H9 (cell line): ENCODE results near the gene CHN1. TPM values are rescaled to one million over a fixed set of nuclear protein-coding genes. Genes with fewer than 3 reads are reported as not detected.

Source experiments
- DNase-seq: peaks from one replicate; pipeline ENCODE4 v3.0.0-alpha.2; 2017
- H2AFZ ChIP-seq: one replicate; pipeline ENCODE4 v1.6.1; 2013; ENCODE audit warnings: mild to moderate bottlenecking, low read length, control low read depth, moderate library complexity
- H2AK5ac ChIP-seq: 2 replicates; pipeline ENCODE4 v1.6.1; 2013; ENCODE audit warnings: low read length, control low read depth, mixed read lengths; ENCODE audit not compliant: insufficient read length
- H2BK120ac ChIP-seq: one replicate; pipeline ENCODE4 v1.6.1; 2013; ENCODE audit warnings: low read depth, mild to moderate bottlenecking, low read length, control low read depth, inconsistent platforms; ENCODE audit not compliant: poor library complexity, severe bottlenecking
- H2BK12ac ChIP-seq: 2 replicates; pipeline ENCODE4 v1.6.1; 2013; ENCODE audit warnings: low read length, control low read depth, mixed read lengths, low read depth; ENCODE audit not compliant: insufficient read length
- H2BK15ac ChIP-seq: 2 replicates; pipeline ENCODE4 v1.6.1; 2013; ENCODE audit warnings: low read depth, low read length, control low read depth
- H2BK20ac ChIP-seq: one replicate; pipeline ENCODE4 v1.6.1; 2013; ENCODE audit warnings: low read depth, mild to moderate bottlenecking, low read length, control low read depth, inconsistent platforms; ENCODE audit not compliant: poor library complexity, severe bottlenecking
- H2BK5ac ChIP-seq: 2 replicates; pipeline ENCODE4 v1.6.1; 2013; ENCODE audit warnings: low read length, control low read depth, mixed read lengths; ENCODE audit not compliant: insufficient read length
- H3K14ac ChIP-seq: 2 replicates; pipeline ENCODE4 v1.6.1; 2013; ENCODE audit warnings: low read length, control low read depth; ENCODE audit not compliant: insufficient read depth
- H3K18ac ChIP-seq: 2 replicates; pipeline ENCODE4 v1.6.1; 2013; ENCODE audit warnings: low read depth, mild to moderate bottlenecking, mixed read lengths, low read length, control low read depth; ENCODE audit not compliant: insufficient read length
- H3K23ac ChIP-seq: 2 replicates; pipeline ENCODE4 v1.6.1; 2013; ENCODE audit warnings: low read length, control low read depth, mixed read lengths, low read depth; ENCODE audit not compliant: insufficient read length
- H3K23me2 ChIP-seq: 2 replicates; pipeline ENCODE4 v1.6.1; 2013; ENCODE audit warnings: low read depth, mild to moderate bottlenecking, mixed read lengths, low read length, control low read depth; ENCODE audit not compliant: insufficient read length, poor library complexity, severe bottlenecking
- H3K27ac ChIP-seq: 2 replicates; pipeline ENCODE4 v1.5.1; 2013; ENCODE audit warnings: low read length, control low read depth, mixed read lengths, low read depth; ENCODE audit not compliant: insufficient read length
- H3K27me3 ChIP-seq: 2 replicates; pipeline ENCODE4 v1.6.1; 2013; ENCODE audit warnings: low read length, control low read depth, inconsistent platforms; ENCODE audit not compliant: insufficient read depth
- H3K4ac ChIP-seq: 2 replicates; pipeline ENCODE4 v1.6.1; 2013; ENCODE audit warnings: low read depth, mild to moderate bottlenecking, control low read depth, inconsistent platforms, low read length, moderate library complexity
- H3K4me1 ChIP-seq: 2 replicates; pipeline ENCODE4 v1.6.1; 2013; ENCODE audit warnings: low read length, control low read depth, inconsistent platforms; ENCODE audit not compliant: insufficient read depth
- H3K4me2 ChIP-seq: 2 replicates; pipeline ENCODE4 v1.6.1; 2013; ENCODE audit warnings: low read length, control low read depth, mixed read lengths; ENCODE audit not compliant: insufficient read length, insufficient read depth
- H3K56ac ChIP-seq: 2 replicates; pipeline ENCODE4 v1.6.1; 2013; ENCODE audit warnings: low read depth, mild to moderate bottlenecking, mixed read lengths, low read length, control low read depth; ENCODE audit not compliant: insufficient read length
- H3K79me1 ChIP-seq: 2 replicates; pipeline ENCODE4 v1.6.1; 2013; ENCODE audit warnings: low read depth, mild to moderate bottlenecking, moderate library complexity, low read length, control low read depth, inconsistent platforms; ENCODE audit not compliant: insufficient read depth, poor library complexity, severe bottlenecking
- H3K79me2 ChIP-seq: 2 replicates; pipeline ENCODE4 v1.6.1; 2013; ENCODE audit warnings: low read length, control low read depth, inconsistent platforms; ENCODE audit not compliant: insufficient read depth
- H3K9ac ChIP-seq: 2 replicates; pipeline ENCODE4 v1.6.1; 2013; ENCODE audit warnings: low read length, control low read depth, mixed read lengths; ENCODE audit not compliant: insufficient read length; ENCODE audit errors: extremely low read depth
- H3K9me3 ChIP-seq: one replicate; pipeline ENCODE4 v1.6.1; 2013; ENCODE audit warnings: low read depth, low read length, inconsistent platforms; ENCODE audit not compliant: control insufficient read depth
- H3T11ph ChIP-seq: one replicate; pipeline ENCODE4 v1.6.1; 2013; ENCODE audit warnings: mild to moderate bottlenecking, low read length, control low read depth, inconsistent platforms
- H4K20me1 ChIP-seq: one replicate; pipeline ENCODE4 v1.6.1; 2013; ENCODE audit not compliant: control insufficient read depth, insufficient read length, insufficient read depth
- H4K5ac ChIP-seq: 2 replicates; pipeline ENCODE4 v1.6.1; 2013; ENCODE audit warnings: low read depth, mild to moderate bottlenecking, mixed read lengths, low read length, control low read depth; ENCODE audit not compliant: insufficient read length
- H4K8ac ChIP-seq: replicated peaks from 2 replicates; pipeline ENCODE4 v1.6.1; 2013; ENCODE audit warnings: low read length, control low read depth, mixed read lengths, low read depth; ENCODE audit not compliant: insufficient read length
- H4K91ac ChIP-seq: 2 replicates; pipeline ENCODE4 v1.6.1; 2013; ENCODE audit warnings: low read depth, mild to moderate bottlenecking, moderate library complexity, mixed read lengths, low read length, control low read depth; ENCODE audit not compliant: insufficient read length
- H3K27ac Mint-ChIP-seq, 3 experiments: 2 replicates in 2 of 3; 3 replicates in 1 of 3; pipeline ENCODE4 v1.8.0; 2020 to 2021; ENCODE audit warnings: mixed read lengths in 3 of 3, mild to moderate bottlenecking in 1 of 3, moderate library complexity in 1 of 3
- H3K27me3 Mint-ChIP-seq: 2 replicates; pipeline ENCODE4 v1.8.0; 2021; ENCODE audit warnings: low read depth, mild to moderate bottlenecking, moderate library complexity, mixed read lengths
- H3K36me3 Mint-ChIP-seq, 3 experiments: 2 replicates in 2 of 3; 3 replicates in 1 of 3; pipeline ENCODE4 v1.8.0; 2020 to 2021; ENCODE audit warnings: low read depth in 3 of 3, mixed read lengths in 3 of 3; ENCODE audit not compliant: insufficient read depth in 1 of 3
- H3K4me1 Mint-ChIP-seq, 2 experiments: 2 replicates each; pipeline ENCODE4 v1.8.0; 2020; ENCODE audit warnings: mixed read lengths in 2 of 2
- H3K4me3 Mint-ChIP-seq, 2 experiments: 2 replicates in 1 of 2; 3 replicates in 1 of 2; pipeline ENCODE4 v1.8.0; 2020 to 2021; ENCODE audit warnings: mild to moderate bottlenecking in 2 of 2, mixed read lengths in 2 of 2, moderate library complexity in 1 of 2
- H3K9me3 Mint-ChIP-seq, 2 experiments: 2 replicates in 1 of 2; 3 replicates in 1 of 2; pipeline ENCODE4 v1.8.0; 2020; ENCODE audit warnings: mild to moderate bottlenecking in 2 of 2, mixed read lengths in 2 of 2, moderate library complexity in 1 of 2
- WGBS: extraction: QIAGEN DNeasy Blood & Tissue Kit; methylation state at CpG from one replicate; pipeline ENCODE4 v1.1.7; 2013; ENCODE audit warnings: missing lambda C conversion rate, low lambda C conversion rate, mixed read lengths; ENCODE audit not compliant: insufficient read length; ENCODE audit errors: extremely low coverage; 5-methylcytosine and 5-hydroxymethylcytosine counted together
- total RNA-seq: library from RNA; stranded (reverse); gene quantifications from 2 replicates; pipeline ENCODE4 v1.2.1, GENCODE V29; 2021
- TF ChIP-seq, protein P1 (sequence below): fragments of 200-600 bp; sonication (generic); conservative IDR thresholded peaks from 3 replicates; pipeline ENCODE4 v1.8.0; 2021; ENCODE audit warnings: antibody characterized with exemption, mild to moderate bottlenecking

Gene CHN1
- total RNA-seq, 1 experiment from 2014 or later, result 33.9 TPM

DNA sequence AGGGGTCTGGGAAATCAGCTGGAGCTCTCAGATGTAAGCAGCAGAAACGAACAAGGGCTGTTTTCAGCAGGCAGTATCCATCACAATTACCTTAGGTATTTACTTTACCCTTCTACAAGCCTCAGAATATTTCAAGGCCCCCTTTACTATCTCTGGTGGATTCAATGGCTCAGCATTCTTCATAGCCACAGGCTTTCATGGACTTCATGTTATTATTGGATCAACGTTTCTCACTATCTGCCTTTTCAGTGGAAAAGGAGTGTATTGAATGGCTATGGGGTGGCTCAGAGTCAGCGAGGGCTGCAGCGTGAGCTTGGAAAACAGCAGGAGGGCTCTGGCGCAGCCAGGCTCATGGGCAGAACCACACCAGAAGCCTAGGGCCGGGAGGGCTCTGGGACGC is 224.3 kb downstream of the CHN1 start:
- no peak overlapping the region for H3K56ac ChIP-seq
- no peak overlapping the region for H2BK12ac ChIP-seq
- H2BK20ac ChIP-seq, result no peak overlapping the region
- no peak overlapping the region for H3K4ac ChIP-seq
- H2BK5ac ChIP-seq, result no peak overlapping the region
- Mint-ChIP-seq H3K27ac (peak overlapping the region in 1 of 3 experiments; percentile 65; a peak in 1 of 7 replicates), H3K4me3 (no peak overlapping the region), H3K36me3 (no peaks in the 10 kb centered on the region), H3K27me3 (peaks cover 5% of the 10 kb centered on the region), H3K9me3 (no peaks in the 10 kb centered on the region), H3K4me1 (peaks cover 62 to 71% of the 10 kb centered on the region in 2 experiments)
- H3K79me2 ChIP-seq, result no peaks in the 10 kb centered on the region
- no peaks in the 10 kb centered on the region for H3K9me3 ChIP-seq
- H3K9ac ChIP-seq, result no peak overlapping the region
- no peak overlapping the region for H3K23ac ChIP-seq
- H4K20me1 ChIP-seq, result no peaks in the 10 kb centered on the region
- H2BK120ac ChIP-seq, result no peak overlapping the region
- H4K91ac ChIP-seq, result no peak overlapping the region
- H3K27me3 ChIP-seq, result no peaks in the 10 kb centered on the region
- no peak overlapping the region for H2BK15ac ChIP-seq
- no peak for DNase-seq
- no peaks in the 10 kb centered on the region for H3K79me1 ChIP-seq
- no peak overlapping the region for H3K27ac ChIP-seq
- H2AFZ ChIP-seq, result no peak overlapping the region
- H3K23me2 ChIP-seq, result no peaks in the 10 kb centered on the region
- whole genome bisulfite sequencing, result no CpG with 5 or more reads among the region's 7 CpGs
- H4K8ac ChIP-seq, result no peak overlapping the region
- H3K18ac ChIP-seq, result no peak overlapping the region
- TF ChIP-seq, protein P1, sequence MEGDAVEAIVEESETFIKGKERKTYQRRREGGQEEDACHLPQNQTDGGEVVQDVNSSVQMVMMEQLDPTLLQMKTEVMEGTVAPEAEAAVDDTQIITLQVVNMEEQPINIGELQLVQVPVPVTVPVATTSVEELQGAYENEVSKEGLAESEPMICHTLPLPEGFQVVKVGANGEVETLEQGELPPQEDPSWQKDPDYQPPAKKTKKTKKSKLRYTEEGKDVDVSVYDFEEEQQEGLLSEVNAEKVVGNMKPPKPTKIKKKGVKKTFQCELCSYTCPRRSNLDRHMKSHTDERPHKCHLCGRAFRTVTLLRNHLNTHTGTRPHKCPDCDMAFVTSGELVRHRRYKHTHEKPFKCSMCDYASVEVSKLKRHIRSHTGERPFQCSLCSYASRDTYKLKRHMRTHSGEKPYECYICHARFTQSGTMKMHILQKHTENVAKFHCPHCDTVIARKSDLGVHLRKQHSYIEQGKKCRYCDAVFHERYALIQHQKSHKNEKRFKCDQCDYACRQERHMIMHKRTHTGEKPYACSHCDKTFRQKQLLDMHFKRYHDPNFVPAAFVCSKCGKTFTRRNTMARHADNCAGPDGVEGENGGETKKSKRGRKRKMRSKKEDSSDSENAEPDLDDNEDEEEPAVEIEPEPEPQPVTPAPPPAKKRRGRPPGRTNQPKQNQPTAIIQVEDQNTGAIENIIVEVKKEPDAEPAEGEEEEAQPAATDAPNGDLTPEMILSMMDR, result no peak
- H3K4me1 ChIP-seq, result peaks cover 4% of the 10 kb centered on the region; the same call in 1 of the 2 replicates
- no peak overlapping the region for H2AK5ac ChIP-seq
- no peak overlapping the region for H3K14ac ChIP-seq
- H4K5ac ChIP-seq, result no peak overlapping the region
- H3T11ph ChIP-seq, result no peak overlapping the region
- H3K4me2 ChIP-seq, result no peak overlapping the region
